Epidermal melanocyte (primary cell): ENCODE results near the gene ARID4B.
"Not testable (repeated sequence)": the region's sequence is repeated elsewhere in the genome, so short reads cannot be mapped to it uniquely, and the experiment has no call there.

ENCODE experiments used
- DNase-seq: peaks from one replicate; pipeline ENCODE4 v3.0.0; 2011; ENCODE audit warnings: low spot score; ENCODE audit not compliant: insufficient read length

Gene ARID4B

GRCh38 chr1:235329139-235329902, 1.3 kb upstream of the ARID4B start:
- DNase-seq = no peak

- peak; percentile 93 for DNase-seq
These were observed 526 bp upstream of the ARID4B start, which contains the start of gene GGPS1 for GRCh38 chr1:235328271-235329138. GGPS1 (plus strand) TSS chr1:235328570; CDS start chr1:235335265, 6,695 bp downstream.

- DNase-seq = no peak
These were observed 1.0 kb downstream of the ARID4B start for GRCh38 chr1:235326719-235327558.

GRCh38 chr1:235325854-235326253, 2.1 kb downstream of the ARID4B start:
- DNase-seq = no peak

GRCh38 chr1:235325139-235325538, 2.8 kb downstream of the ARID4B start:
- no peak for DNase-seq

- DNase-seq = no peak
These were observed 3.7 kb downstream of the ARID4B start for GRCh38 chr1:235324296-235324695.

GRCh38 chr1:235320521-235321179, 7.3 kb downstream of the ARID4B start:
- DNase-seq = no peak

GRCh38 chr1:235319255-235319654, 8.7 kb downstream of the ARID4B start:
- no peak for DNase-seq

GRCh38 chr1:235317168-235317567, 10.8 kb downstream of the ARID4B start:
- DNase-seq = no peak

- DNase-seq = no peak
These were observed 12.2 kb downstream of the ARID4B start for GRCh38 chr1:235315735-235316134.

GRCh38 chr1:235315173-235315572, 12.8 kb downstream of the ARID4B start:
- no peak for DNase-seq

- no peak for DNase-seq
These were observed 13.9 kb downstream of the ARID4B start for GRCh38 chr1:235313931-235314678.

GRCh38 chr1:235313262-235313661, 14.7 kb downstream of the ARID4B start:
- DNase-seq = no peak

GRCh38 chr1:235309206-235309605, 18.8 kb downstream of the ARID4B start:
- not testable (repeated sequence) for DNase-seq

GRCh38 chr1:235307158-235308124, 20.5 kb downstream of the ARID4B start:
- no peak for DNase-seq

- no peak for DNase-seq
These were observed 23.2 kb downstream of the ARID4B start for GRCh38 chr1:235304549-235305451.

- DNase-seq = no peak
These were observed 25.8 kb downstream of the ARID4B start for GRCh38 chr1:235302143-235302542.
